GM10248 (cell line): ENCODE results near the gene CCL14.

Experiments used
- CTCF ChIA-PET: fragments of 300-600 bp; sonication (Branson Sonifier 250); formaldehyde crosslinking; extraction: SDS; loops from one replicate; lab custom pipeline; 2021; ENCODE audit warnings: antibody characterized with exemption; lab: Yijun Ruan, JAX
- POLR2A ChIA-PET: fragments of 350-650 bp; sonication (Branson Sonifier 250); formaldehyde crosslinking; extraction: SDS; loops from one replicate; lab custom pipeline; 2020; ENCODE audit warnings: antibody characterized with exemption; lab: Yijun Ruan, JAX
- DNase-seq: peaks from one replicate; pipeline ENCODE4 v3.0.0; 2012; ENCODE audit errors: extremely low spot score
- CTCF ChIP-seq: IDR thresholded peaks from 2 replicates; pipeline ENCODE4 v1.5.1; 2012; ENCODE audit warnings: mild to moderate bottlenecking, low read depth; ENCODE audit errors: extremely low read depth, missing control alignments, control extremely low read depth

Gene CCL14

DNA sequence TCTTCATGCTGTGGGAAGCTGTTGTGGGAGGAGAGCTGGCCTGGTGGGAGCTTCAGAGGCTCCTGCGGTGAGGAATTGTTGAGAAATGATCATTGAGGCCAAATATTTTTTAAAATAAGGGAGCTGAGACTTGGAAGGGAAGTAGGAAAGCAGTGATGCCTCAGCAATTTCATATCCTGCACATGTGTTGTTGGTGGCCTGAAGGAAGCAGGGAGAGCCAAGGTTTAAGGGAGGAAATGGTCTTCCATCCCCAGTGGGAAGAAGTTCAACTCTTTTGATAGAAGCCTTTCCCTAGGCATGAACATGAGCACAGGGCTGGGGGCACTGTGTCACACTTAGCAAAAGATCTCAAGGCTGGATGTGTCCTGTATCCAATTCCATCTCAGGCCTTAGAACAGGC is at the start of gene CCL14:
CCL14 (minus strand) TSS at position 87 of the 400 bp plus-strand sequence; CDS start at position 7, 80 bp downstream.
- DNase-seq: no peak
- TF ChIP-seq CTCF: no peak
- ChIA-PET CTCF (interaction anchor here (0.8 to 1.9 kb wide), 5 partner anchors 9 to 86 kb away, joined by 4 to 9 read pairs (median 6); no protein-coding TSS in a partner anchor), POLR2A (no interaction called here)

DNA sequence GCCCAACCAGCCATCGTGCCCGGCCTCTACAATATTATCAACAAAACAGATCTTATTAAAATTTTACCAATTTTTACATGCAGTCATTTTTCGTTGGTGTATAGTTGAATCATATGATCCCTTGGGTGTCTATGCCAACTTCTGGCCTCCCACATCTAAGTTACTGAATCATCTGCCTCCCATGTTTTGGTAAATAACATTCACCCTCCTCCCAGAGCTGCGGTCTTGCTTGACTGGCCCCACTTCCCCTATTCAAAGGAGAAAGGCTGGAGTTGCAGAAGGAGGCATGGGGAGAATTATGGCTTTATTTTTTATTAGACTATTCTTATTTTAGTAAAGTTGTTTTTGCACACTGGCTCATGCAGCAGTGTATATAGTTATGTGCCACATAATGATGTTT is 49.7 kb upstream of the CCL14 start:
- ChIA-PET CTCF (interaction anchor here (1.5 to 2.3 kb wide), 2 partner anchors 36 to 67 kb away, joined by 4 to 9 read pairs; no protein-coding TSS in a partner anchor), POLR2A (no interaction called here)
- no peak for DNase-seq
- TF ChIP-seq CTCF: no peak

DNA sequence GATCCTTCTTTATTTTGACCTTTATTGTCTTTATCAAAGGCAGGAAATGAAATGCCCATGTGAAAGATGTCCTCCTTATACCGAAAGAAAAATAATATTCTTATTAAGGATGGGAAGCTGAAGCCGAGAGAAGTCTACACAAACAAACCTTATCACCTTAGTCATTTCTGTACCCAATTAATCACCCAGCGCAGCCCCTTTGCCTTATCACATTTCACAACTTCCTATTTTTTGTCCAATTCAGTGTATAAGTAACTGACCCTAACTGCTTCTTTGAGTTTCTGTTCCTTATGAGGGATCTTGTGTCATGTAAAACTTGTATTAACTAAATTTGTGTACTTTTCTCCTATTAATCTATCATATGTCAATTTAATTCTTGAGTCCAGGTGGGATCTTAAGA is 47.6 kb upstream of the CCL14 start:
- TF ChIP-seq CTCF: no peak
- no peak for DNase-seq
- POLR2A ChIA-PET: no interaction called here
- CTCF ChIA-PET: interaction anchor here (2.3 kb wide), 1 partner anchor 38 kb away, joined by 9 read pairs; no protein-coding TSS in a partner anchor

DNA sequence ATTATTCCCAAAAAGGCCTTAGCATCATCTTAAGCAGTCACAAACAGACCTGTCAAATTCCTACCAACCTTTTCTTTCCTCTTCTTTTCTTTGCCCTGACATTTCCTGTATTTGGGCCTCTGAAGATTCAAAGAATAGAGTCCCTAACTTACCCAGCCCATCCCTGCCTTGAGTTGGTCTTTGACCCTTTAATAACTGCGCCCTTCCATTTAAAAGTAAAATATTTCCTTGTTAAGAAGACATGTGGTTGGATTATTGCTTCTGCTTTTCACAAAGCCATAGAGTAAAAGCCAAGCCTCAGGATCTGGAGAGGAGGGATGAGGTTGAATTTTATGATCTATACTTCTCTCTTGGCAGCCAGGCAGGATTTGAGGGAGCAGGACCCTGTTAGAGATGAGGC is 44.4 kb upstream of the CCL14 start:
- DNase-seq: no peak
- TF ChIP-seq CTCF: no peak
- CTCF ChIA-PET: interaction anchor here (0.8 kb wide), 1 partner anchor 14 kb away, joined by 3 read pairs; no protein-coding TSS in a partner anchor
- POLR2A ChIA-PET: no interaction called here

DNA sequence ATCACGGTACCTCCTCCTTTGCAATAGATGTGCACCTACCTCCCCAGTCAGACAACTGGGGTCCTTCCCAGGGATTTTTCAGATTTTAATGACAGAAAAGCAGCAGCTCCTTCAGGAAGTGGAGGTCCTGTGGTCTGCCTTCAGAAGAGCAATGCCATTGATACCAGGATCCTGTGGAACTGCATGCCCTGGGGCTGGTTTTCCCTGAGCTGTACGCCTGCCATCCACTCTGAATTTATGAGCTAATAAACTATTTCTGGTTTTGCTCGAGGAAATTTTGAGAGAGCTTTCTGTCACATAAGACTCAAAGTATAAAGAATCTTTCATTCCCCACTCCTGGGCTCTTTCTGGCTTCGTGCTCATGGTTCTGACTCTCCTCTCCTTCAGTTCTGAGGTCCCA is 41.2 kb upstream of the CCL14 start:
- DNase-seq: no peak
- ChIA-PET CTCF (no interaction called here), POLR2A (no interaction called here)
- TF ChIP-seq CTCF: no peak

- ChIA-PET CTCF (interaction anchor here (0.9 to 1.5 kb wide), 5 partner anchors 13 to 126 kb away, joined by 3 to 4 read pairs (median 4); no protein-coding TSS in a partner anchor), POLR2A (no interaction called here)
- no peak for TF ChIP-seq CTCF
- no peak for DNase-seq
These were observed 37.8 kb upstream of the CCL14 start for GRCh38 chr17:36024106-36024869.
